SK-N-SH (cell line): Measurements from ENCODE around the gene ERLIN1. TPM values are rescaled to one million over a fixed set of nuclear protein-coding genes. Genes with fewer than 3 reads are reported as not detected.
A peak's percentile ranks its signal among the peaks of the same experiment; 100 is the strongest.

Experiments
- CTCF ChIA-PET: fragments of 300-600, 350-600 bp; formaldehyde crosslinking; extraction: SDS; loops from one replicate; lab custom pipeline; 2021; lab: Yijun Ruan, JAX
- POLR2A ChIA-PET: fragments of 350-600 bp; sonication (Branson Sonifier 250); formaldehyde crosslinking; extraction: SDS; loops from one replicate; lab custom pipeline; 2020; ENCODE audit warnings: antibody characterized with exemption, inconsistent platforms; lab: Yijun Ruan, JAX
- DNase-seq: peaks from one replicate; pipeline ENCODE4 v3.0.0; 2012
- H2AFZ ChIP-seq: fragments of 200-600 bp; sonication (generic); 2 replicates; pipeline ENCODE4 v1.8.1; 2016; ENCODE audit warnings: antibody characterized with exemption, mild to moderate bottlenecking, low read depth
- H3F3A ChIP-seq: fragments of 200-600 bp; sonication (generic); replicated peaks from 2 replicates; pipeline ENCODE3; 2016; ENCODE audit warnings: antibody characterized with exemption, mild to moderate bottlenecking; ENCODE audit not compliant: insufficient read depth
- H3K27ac ChIP-seq, 2 experiments: fragments of 200-500 bp in 1 of 2; fragments of 200-600 bp in 1 of 2; sonication (Bioruptor generic) in 1 of 2; sonication (generic), shearing (Covaris generic) in 1 of 2; 2 replicates each; pipeline versions ENCODE4 v1.5.1 to v1.6.1; 2014 to 2016; ENCODE audit warnings: low read depth in 2 of 2, inconsistent platforms in 1 of 2, low read length in 1 of 2, mild to moderate bottlenecking in 1 of 2, mixed read lengths in 1 of 2
- H3K27me3 ChIP-seq: fragments of 200-600 bp; sonication (generic), shearing (Covaris generic); 2 replicates; pipeline ENCODE4 v1.6.1; 2016; ENCODE audit warnings: mixed run types; ENCODE audit not compliant: insufficient read depth
- H3K36me3 ChIP-seq, 2 experiments: fragments of 200-500 bp in 1 of 2; fragments of 200-600 bp in 1 of 2; sonication (Bioruptor generic) in 1 of 2; sonication (generic) in 1 of 2; replicated peaks in 1 of 2; 2 replicates each; pipeline versions ENCODE3 to v1.5.1; 2014 to 2016; ENCODE audit warnings: low read length in 1 of 2, mild to moderate bottlenecking in 1 of 2; ENCODE audit not compliant: insufficient read depth in 2 of 2, control insufficient read depth in 1 of 2
- H3K4me1 ChIP-seq, 2 experiments: fragments of 200-500 bp in 1 of 2; fragments of 200-600 bp in 1 of 2; sonication (Bioruptor generic) in 1 of 2; sonication (generic), shearing (Covaris generic) in 1 of 2; 2 replicates each; pipeline versions ENCODE4 v1.5.1 to v1.6.1; 2014 to 2016; ENCODE audit warnings: low read depth in 1 of 2, low read length in 1 of 2, mixed run types in 1 of 2; ENCODE audit not compliant: insufficient read depth in 2 of 2, control insufficient read depth in 1 of 2
- H3K4me2 ChIP-seq: fragments of 200-600 bp; sonication (generic), shearing (Covaris generic); 2 replicates; pipeline ENCODE4 v1.6.1; 2017; ENCODE audit warnings: mixed run types
- H3K4me3 ChIP-seq, 2 experiments: fragments of 200-500 bp in 1 of 2; fragments of 200-600 bp in 1 of 2; sonication (Bioruptor generic) in 1 of 2; sonication (generic), shearing (Covaris generic) in 1 of 2; 2 replicates each; pipeline versions ENCODE4 v1.5.1 to v1.8.1; 2014 to 2016; ENCODE audit warnings: low read depth in 2 of 2, inconsistent platforms in 1 of 2, low read length in 1 of 2, mild to moderate bottlenecking in 1 of 2, mixed read lengths in 1 of 2, moderate library complexity in 1 of 2
- H3K79me2 ChIP-seq: fragments of 200-600 bp; sonication (generic); 2 replicates; pipeline ENCODE4 v1.8.1; 2017; ENCODE audit warnings: mild to moderate bottlenecking; ENCODE audit not compliant: insufficient read depth
- H3K9ac ChIP-seq: fragments of 200-600 bp; sonication (generic); 2 replicates; pipeline ENCODE4 v1.6.1; 2017; ENCODE audit warnings: mixed run types
- H3K9me2 ChIP-seq: fragments of 200-600 bp; sonication (generic); 2 replicates; pipeline ENCODE4 v1.6.1; 2017; ENCODE audit warnings: mixed run types
- H3K9me3 ChIP-seq: fragments of 200-600 bp; sonication (generic); 2 replicates; pipeline ENCODE4 v1.6.1; 2017; ENCODE audit warnings: mixed run types, mild to moderate bottlenecking, moderate library complexity
- H4K20me1 ChIP-seq: fragments of 200-600 bp; sonication (generic); 2 replicates; pipeline ENCODE4 v1.6.1; 2017; ENCODE audit warnings: mild to moderate bottlenecking, mixed run types; ENCODE audit not compliant: insufficient read depth
- CHD2 ChIP-seq: fragments of 150-350 bp; IDR thresholded peaks from 2 replicates; pipeline ENCODE4 v1.6.1; 2018; ENCODE audit warnings: low read length; ENCODE audit not compliant: partially characterized antibody
- ELF1 ChIP-seq: IDR thresholded peaks from 2 replicates; pipeline ENCODE4 v1.4.0; 2012
- EP300 ChIP-seq, 2 experiments: IDR thresholded peaks; 2 replicates each; pipeline versions ENCODE4 v1.4.0 to v1.6.1; 2012; ENCODE audit warnings: borderline replicate concordance in 1 of 2, low read depth in 1 of 2, low read length in 1 of 2
- FOSL2 ChIP-seq: IDR thresholded peaks from 2 replicates; pipeline ENCODE4 v1.4.0; 2012; ENCODE audit warnings: low read depth, mild to moderate bottlenecking, moderate library complexity, borderline replicate concordance
- FOXM1 ChIP-seq: IDR thresholded peaks from 2 replicates; pipeline ENCODE4 v1.4.0; 2012; ENCODE audit warnings: low read depth, mild to moderate bottlenecking
- GABPA ChIP-seq: IDR thresholded peaks from 2 replicates; pipeline ENCODE4 v1.4.0; 2012; ENCODE audit warnings: low read depth, mild to moderate bottlenecking
- MXI1 ChIP-seq: IDR thresholded peaks from 2 replicates; pipeline ENCODE4 v1.6.1; 2012; ENCODE audit warnings: mild to moderate bottlenecking, low read depth, low read length, improper control_type of control experiment
- NRF1 ChIP-seq: IDR thresholded peaks from 2 replicates; pipeline ENCODE4 v1.6.1; 2012; ENCODE audit warnings: low read depth, mild to moderate bottlenecking, low read length
- PBX3 ChIP-seq: IDR thresholded peaks from 2 replicates; pipeline ENCODE4; 2012
- RXRA ChIP-seq: IDR thresholded peaks from 2 replicates; pipeline ENCODE4 v1.4.0; 2012; ENCODE audit warnings: low read depth, mild to moderate bottlenecking, borderline replicate concordance
- SMC3 ChIP-seq: IDR thresholded peaks from 2 replicates; pipeline ENCODE4 v1.6.1; 2012; ENCODE audit warnings: low read depth, low read length, improper control_type of control experiment
- TCF12 ChIP-seq: IDR thresholded peaks from 2 replicates; pipeline ENCODE4 v1.4.0; 2012
- ZBTB33 ChIP-seq: IDR thresholded peaks from 2 replicates; pipeline ENCODE4 v1.4.0; 2012; ENCODE audit warnings: low read depth, borderline replicate concordance
- WGBS: methylation state at CpG from one replicate; pipeline ENCODE4 v1.1.6; 2017; ENCODE audit warnings: low lambda C conversion rate; 5-methylcytosine and 5-hydroxymethylcytosine counted together
- polyA plus RNA-seq, 3 experiments: library from polyadenylated mRNA; depleted of rRNA; stranded (reverse); fragments of >200 nt; gene quantifications; 2 replicates each; pipeline ENCODE4 v1.2.3, GENCODE V29; 2012

Gene ERLIN1
- polyA plus RNA-seq, 1 of the 3 experiments (the other 2 are of a cell fraction) = 43.8 TPM

GRCh38 chr10:100151723-100152300, 34.0 kb downstream of the ERLIN1 start (continued):
- no peak for TF ChIP-seq ZBTB33
- no peak for TF ChIP-seq MXI1
- TF ChIP-seq SMC3 = no peak
- TF ChIP-seq GABPA = no peak
- TF ChIP-seq FOXM1 = no peak
- no peak for TF ChIP-seq ELF1
- TF ChIP-seq NRF1 = no peak
- no peak for TF ChIP-seq RXRA
- no peak for TF ChIP-seq TCF12
- TF ChIP-seq EP300 (IDR thresholded peaks at IDR 0.05; ENCODE audit: borderline replicate concordance in 1 of 2, low read depth in 1 of 2, low read length in 1 of 2) = no peak
- no peak for TF ChIP-seq PBX3

- Histone ChIP-seq H3K27me3 (no peaks in the 10 kb centered on the region), H3K9me3 (no peaks in the 10 kb centered on the region), H3K9ac (no peak overlapping the region), H2AFZ (no peak overlapping the region), H3K9me2 (no peaks in the 10 kb centered on the region), H3K36me3 (peaks cover 34 to 38% of the 10 kb centered on the region in 2 experiments), H4K20me1 (no peaks in the 10 kb centered on the region), H3K79me2 (no peaks in the 10 kb centered on the region), H3K4me3 (no peak overlapping the region), H3K27ac (no peak overlapping the region), H3F3A (no peaks in the 10 kb centered on the region), H3K4me2 (no peak overlapping the region), H3K4me1 (peaks cover 7 to 23% of the 10 kb centered on the region in 2 experiments; a peak in 3 of 4 replicates)
- ChIA-PET POLR2A (no interaction called here), CTCF (no interaction called here)
- 81% methylated on average over 7 of the region's 8 CpGs for WGBS
- no peak for DNase-seq
- TF ChIP-seq CHD2 = no peak
- peak; percentile 13; the same call in 1 of the 2 replicates for TF ChIP-seq FOSL2
These were observed 37.2 kb downstream of the ERLIN1 start for GRCh38 chr10:100148353-100149211.
